ENCODE results near the gene FANK1.
"Not testable (repeated sequence)": the region's sequence is repeated elsewhere in the genome, so short reads cannot be mapped to it uniquely, and the experiment has no call there.

Gene FANK1

DNA sequence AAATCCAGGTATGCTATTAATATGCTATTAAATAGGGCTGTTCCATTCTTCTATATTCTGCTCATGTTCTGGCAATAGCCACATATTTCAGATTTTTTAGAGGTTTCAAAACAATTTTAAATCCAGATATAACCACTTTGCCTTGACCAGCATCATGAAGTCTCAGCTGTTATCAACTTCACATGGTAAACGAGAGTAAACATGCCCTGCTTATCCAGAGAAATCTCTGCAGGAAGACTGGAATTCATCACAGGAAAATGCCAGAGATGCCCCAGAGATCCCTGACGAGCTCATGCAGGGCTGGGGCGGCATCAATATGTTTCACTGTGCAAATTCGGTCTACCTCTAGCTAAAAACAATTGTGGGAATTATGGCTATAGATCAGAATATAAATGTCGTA, 126.5 kb downstream of the FANK1 start:
- DNase-seq (ENCODE audit: low read depth) = no peak

DNA sequence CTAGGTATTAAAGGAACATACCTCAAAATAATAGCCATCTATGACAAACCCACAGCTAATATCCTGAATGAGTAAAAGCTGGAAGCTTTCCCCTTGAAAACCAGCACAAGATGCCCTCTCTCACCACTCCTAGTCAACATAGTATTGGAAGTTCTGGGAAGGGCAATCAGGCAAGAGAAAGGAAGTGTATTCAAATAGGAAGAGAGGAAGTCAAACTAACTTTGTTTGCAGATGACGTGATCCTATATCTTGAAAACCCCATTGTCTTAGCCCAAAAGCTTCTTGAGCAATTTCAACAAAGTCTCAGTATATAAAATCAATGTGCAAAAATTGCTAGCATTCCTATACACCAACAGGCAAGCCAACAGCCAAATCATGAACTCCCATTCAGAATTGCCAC, 131.3 kb downstream of the FANK1 start:
- DNase-seq (ENCODE audit: low read depth) = no peak

DNA sequence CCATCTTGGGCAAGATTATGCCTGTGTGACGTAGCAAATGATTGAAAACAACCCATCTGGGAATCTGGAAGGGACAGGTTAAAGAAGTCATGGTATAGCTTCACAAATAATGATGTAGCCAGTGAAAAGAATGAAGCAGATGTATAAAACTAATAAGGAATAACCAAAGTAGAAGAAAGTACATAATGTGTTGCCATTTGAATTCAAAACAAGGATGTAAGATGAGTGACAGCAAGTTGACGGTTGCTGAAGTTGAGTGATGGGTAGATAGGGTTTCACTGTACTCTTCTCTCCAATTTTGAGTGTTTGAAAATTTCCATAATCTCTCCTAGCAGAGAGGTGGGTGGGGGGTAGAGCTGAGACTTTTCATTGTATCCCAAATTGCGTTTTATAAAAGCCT, 133.6 kb downstream of the FANK1 start:
- no peak for DNase-seq (ENCODE audit: low read depth)

DNA sequence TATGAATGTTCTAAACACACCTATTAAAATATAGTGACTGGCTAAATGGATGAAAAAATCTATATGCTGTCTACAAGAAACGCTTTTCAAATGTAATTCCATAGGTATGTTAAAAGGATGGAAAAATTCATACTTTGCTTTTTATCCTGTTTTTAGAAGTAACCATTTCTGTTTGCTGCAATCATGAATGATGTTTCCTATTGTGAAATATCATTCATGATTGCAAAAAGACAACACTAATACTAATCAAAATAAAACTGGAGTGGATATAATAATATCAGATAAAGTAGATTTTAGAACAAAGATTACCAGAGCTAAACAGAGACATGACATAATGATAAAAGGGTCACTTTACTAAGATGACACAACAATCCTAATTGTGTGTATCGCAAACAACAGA, 138.2 kb downstream of the FANK1 start:
- no peak for DNase-seq (ENCODE audit: low read depth)

DNA sequence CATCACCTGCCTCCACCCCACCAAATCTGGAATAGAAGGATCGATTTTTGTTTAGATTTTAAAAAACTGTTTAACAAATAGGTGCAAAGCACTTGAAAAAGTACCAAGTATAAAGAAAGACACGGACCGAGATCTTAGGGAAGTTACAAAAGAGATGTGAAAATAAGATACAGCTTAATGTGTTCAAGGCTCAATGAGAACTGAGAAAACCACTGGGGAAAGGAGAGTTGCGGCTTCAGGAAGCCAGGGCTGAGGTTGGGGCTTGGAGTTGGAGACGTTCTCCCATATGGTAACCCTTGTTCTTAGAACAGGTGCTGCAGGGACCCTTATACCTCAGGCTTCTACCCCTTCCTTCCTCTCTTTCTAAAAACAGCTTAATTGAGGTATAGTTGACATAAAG, 140.2 kb downstream of the FANK1 start:
- DNase-seq (ENCODE audit: low read depth) = no peak

DNA sequence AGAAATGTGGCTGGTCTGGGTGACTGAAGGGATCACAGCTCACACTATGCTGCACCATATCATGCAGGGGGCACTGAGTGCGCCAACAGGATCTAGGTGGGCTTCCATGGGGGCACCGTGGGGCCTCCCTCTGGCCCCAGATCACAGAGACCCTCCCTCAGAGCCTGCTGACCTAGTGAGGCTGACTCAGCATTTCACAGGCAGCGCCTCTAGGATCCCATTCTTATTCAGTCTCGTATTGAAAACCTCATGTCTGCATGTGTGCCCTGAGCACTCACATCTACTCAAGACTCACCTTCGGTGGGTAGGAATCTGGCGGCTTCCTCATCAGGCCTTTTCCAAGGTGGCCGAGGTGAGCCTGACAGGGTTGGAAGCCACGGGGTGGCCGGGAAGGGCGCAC, 141.6 kb downstream of the FANK1 start:
- no peak for DNase-seq (ENCODE audit: low read depth)

DNA sequence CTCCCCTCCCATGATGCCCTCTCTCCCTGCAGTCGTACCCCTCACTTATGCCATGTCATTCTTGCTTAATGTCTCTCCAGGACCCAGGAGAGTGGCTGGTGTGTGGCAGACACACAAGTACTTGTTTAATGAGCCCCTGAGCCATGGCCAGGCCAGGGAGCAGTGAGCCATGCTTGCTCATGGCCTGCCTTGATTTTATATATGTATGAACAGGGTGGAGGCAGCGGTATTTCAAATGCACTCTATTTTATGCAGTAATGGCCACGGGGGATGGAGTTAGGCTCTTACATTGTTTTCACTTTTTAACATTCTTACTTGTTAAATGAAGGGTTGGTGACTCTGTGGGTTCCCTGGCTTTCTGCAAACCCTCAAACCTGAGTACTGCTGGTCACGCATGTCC, 144.8 kb downstream of the FANK1 start:
- no peak for DNase-seq (ENCODE audit: low read depth)

DNA sequence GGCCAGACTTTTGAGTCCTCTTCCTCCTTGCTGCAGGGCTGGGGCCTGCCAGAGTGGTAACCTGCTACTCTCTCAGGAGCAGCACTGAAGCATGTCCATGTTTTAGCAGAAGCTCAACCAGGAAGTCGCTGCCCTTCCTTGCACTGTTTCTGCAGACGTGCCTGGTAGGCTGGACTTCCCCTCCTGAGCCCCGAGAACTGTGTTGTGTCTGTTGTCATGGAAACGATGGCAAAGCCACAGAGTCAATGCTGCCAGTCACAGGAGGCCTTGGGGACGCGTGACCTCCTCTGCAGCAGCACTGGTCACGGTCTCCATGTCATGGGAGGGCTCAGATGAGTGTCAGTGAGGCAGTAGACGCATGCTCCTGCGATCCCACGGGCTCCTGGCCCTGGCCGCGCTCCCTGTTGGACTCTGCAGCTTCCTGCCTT, 145.5 kb downstream of the FANK1 start:
- DNase-seq (ENCODE audit: low read depth) = peak; percentile 30

DNA sequence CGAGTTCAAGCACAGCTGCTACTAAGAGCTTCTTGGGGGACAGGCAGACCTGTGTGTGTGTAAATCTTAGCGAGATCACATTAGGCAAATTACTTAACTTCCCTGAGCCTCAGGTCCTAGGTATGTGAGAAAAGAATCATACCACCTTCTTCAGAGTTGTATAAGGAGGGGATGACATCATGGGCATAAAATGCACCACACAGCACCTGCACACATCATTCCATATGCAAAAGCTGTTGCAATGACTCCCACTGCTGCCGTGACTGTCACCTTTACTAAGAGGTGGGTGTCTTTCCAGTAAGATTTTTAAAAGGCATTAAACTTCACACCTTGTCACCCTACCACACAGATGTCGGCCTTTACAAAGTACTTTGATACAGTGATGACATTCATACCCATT, 146.0 kb downstream of the FANK1 start:
- no peak for DNase-seq (ENCODE audit: low read depth)

DNA sequence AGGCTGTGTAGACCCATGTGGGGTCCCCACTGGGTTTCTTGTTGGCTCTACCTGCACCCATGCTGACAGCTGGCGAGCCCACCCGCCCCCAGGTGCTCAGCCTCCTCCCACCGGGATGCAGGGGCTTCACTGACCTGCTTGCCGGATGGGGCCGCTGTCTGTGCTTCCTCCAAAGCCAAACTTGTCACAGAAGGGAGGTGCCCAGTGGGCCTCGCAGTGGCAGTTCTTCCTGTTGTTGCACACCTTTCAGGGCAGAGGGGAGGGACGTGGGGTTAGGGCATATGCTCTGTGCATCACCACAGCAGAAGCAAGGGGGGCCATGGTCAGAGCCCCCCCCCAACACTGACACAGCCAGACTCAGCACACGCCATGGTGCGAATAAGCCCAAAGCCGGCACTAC, 146.5 kb downstream of the FANK1 start:
- DNase-seq (ENCODE audit: low read depth) = no peak

DNA sequence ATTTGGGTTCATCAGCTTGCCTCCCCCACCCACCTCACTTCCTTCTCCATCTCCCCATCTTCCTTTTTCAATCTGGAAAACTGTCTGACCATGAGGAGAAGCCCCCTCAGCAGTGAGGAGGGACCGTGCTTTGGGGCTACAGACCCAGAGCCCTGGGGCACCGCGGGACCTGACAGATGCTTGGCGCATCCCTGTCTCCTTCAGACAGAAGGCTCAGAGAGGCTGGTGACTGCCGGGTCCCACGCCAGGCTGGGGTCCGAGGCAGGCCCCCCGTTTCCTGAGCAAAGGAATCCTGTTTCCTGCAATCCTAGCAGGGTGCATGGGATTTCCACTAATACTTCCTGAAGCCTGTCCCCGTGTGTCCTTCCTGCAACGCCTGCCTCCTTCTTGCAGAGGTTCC, 147.0 kb downstream of the FANK1 start:
- no peak for DNase-seq (ENCODE audit: low read depth)

DNA sequence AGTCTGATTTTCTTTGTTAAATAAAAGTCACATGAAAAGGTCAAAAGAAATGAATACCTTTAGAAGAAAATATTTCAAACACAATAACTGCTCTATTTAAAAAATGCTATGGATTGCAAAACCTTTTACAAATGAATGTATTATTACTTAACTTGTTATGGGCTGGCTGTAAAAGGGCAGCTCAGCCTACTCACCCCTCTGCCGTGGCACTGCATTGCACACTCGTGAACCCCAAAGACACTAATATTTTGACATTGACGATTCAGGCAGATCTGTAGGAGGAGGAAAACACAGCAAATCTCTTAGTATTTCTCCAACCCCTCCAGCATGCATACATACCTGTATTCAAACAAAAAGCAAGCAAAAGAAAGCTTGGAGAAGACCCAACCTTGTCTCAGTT, 149.5 kb downstream of the FANK1 start:
- DNase-seq (ENCODE audit: low read depth) = no peak

DNA sequence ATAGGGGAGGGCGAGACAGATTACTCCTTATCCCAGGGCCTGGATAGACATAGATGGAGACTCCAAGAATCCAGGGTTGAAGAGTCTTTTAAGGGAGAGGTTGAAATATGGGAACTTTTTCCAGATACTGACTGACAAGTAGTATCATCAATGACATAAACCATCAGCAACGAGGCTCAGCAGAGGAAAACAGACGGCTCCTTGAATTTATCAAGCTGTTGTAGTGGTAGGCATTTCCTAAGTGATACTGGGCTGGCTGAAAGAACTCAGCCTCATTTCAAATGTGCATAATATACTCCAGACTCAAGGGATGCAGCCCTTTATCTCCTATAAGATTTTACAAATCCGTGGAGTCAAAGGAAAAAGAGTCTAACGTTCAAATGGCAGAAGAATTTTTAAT, 150.5 kb downstream of the FANK1 start:
- DNase-seq (ENCODE audit: low read depth) = no peak

DNA sequence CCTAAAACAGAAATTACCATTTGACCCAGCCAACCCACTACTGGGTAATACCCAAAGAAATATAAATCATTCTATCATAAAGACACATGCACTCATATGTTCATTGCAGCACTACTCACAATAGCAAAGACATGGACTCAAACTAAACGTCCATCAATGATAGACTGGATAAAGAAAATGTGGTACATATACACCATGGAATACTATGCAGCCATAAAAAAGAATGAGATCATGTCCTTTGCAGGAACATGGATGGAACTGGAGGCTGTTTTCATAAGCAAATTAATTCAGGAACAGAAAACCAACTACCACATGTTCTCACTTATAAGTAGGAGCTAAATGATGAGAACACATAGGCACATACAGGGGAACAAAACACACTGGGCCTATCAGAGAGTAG, 151.4 kb downstream of the FANK1 start:
- DNase-seq (ENCODE audit: low read depth) = not testable (repeated sequence)

DNA sequence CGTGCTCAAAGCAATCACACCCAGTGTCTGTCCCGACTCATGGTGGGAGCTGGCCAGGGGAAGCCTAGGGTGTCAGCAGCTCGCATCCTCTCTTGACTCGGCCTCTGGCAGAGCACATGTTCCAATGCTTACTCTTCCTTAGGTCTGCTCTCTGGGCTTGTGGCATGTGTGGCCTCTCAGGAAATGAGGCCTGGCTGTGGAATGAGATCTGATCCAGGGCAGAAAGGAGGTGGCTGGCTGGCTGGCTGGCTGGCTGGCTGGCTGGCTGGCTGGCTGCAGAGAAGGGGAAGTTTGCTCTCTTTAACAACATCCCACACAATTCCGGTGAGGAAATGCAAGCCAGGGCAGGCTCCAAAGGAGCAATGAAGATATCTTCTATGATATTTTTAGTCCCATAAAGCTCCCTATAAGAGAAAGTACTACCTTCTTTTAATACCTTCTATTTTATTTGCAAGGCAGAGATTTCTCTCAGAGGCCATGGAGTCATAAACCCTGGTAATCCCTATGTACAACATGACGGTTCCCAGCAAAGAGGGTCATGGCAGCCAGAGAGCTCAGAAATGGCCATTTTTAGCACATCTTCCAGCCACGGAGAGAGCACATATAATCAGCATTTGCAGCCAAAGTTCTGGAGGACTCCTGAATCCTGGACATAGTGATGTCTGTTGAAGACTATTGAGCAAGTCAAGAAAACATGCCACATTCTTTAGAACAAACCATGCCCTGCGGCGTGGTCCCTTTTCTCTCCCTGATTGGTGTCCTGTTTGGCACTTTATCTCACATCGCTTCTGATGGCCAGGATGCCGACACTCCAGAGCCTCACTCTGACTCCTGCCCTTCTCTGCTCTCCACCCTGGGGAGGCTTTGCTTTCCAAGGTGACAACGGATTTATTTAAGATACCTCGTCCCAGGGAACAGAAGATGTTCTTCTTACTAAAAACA, 153.7 kb downstream of the FANK1 start:
- no peak for DNase-seq (ENCODE audit: low read depth)

DNA sequence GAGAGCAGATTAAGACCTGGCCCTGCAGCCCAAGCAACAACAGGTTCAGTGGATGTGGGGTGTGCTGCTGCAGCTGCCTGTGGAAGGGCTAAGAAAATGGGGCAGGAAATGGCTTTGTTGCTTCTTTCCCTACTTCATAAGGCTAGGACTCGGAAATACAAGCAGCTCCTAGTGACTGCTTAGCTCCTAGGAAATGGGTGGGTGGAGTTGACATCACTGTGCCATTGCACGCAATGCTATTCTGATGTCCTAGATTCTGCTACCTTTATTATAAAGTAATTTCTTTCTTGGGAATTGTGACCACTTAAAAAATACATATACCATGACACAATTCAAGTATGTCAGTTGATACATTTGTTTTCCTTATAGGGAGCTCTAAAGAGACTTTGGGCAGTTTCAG, 155.8 kb downstream of the FANK1 start:
- no peak for DNase-seq (ENCODE audit: low read depth)

DNA sequence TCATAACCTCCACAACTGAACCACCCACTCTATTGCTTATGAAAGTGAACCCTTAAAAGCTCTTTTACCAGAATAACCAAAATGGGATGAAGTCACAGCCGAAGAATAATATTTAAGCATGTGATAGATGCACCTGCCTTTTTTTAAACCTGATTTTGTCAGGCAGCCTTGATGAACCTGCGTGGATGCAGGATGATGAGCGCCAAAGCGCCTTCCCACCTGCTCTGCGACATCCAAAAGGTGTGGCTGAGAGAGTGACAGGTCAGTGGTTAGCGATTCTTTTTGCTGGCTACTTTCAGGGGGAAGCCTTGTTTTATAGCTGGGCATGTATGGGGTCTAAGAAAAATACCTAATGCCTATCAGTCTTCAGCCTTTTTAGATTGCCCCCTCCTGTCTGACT, 157.8 kb downstream of the FANK1 start:
- no peak for DNase-seq (ENCODE audit: low read depth)

DNA sequence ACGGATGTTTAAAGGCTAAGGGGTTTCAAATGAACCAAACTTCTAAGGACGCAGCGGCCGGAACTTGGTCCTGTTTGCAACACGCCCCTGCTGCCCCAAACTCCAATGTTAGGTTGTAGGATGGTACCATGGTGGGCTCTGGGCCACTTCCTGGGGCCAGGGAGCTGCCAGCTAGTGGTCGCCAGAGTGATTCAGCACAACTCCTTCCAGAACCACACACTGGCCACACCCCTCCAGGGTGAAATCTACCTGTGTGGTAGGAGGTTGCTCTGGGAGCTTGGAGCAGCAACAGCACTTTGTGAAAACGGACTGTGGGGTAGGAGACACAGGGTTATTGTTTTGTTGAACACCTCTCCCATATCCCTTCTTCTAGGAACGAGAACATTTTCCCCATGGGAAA, 161.1 kb downstream of the FANK1 start:
- DNase-seq (ENCODE audit: low read depth) = no peak

DNA sequence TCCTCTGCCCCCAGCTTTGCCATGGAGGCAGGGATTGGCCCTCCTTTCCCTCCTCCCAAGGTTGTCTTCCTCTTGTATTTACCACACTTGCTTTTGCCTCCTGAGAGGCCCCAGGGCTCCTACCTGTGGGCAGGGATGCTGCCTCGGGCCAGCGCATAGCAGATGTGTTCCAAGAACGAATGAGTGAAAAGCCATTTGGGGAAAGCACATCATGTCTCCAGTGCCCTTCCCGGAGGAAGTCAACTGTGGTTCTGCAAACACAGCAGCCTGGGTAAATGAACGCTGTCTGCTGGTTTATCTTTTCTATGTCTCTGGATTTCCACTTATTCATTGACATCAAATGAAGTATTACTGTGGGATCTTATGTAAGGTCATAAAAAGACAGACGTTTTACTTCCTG, 161.7 kb downstream of the FANK1 start:
- no peak for DNase-seq (ENCODE audit: low read depth)

DNA sequence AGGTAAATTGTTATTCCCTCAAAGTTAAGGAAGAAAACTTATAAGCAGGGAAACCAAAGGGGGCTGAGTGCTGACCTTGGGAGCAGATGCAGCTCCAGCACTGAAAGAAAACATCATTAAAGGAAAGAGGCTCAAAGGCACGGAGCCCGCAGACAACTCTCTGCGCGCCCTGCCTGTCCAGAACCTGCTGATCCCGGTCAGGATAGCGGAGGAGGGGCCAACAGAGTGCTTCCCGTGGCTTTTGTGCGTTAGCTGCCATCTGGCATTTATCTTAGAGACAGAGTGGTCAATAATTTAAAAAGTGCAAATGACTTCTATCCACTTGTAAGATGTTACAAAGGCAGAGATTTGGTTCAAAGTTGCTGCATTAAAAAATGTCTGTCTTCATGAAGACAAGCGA, 162.1 kb downstream of the FANK1 start:
- no peak for DNase-seq (ENCODE audit: low read depth)

Data from activated gamma-delta T cell treated with anti-CD3 and anti-CD28 coated beads, Interleukin-2, amount 50 U/mL, for 16 hours (primary cell).